Liver (tissue), 9 donors: ENCODE data around the gene C5orf58. TPM values are rescaled to one million over a fixed set of nuclear protein-coding genes. Genes with fewer than 3 reads are reported as not detected.
A peak's percentile ranks its signal among the peaks of the same experiment; 100 is the strongest.

Source experiments
- DNase-seq: peaks from one replicate; pipeline ENCODE4 v3.0.0-alpha.2; 2017; ENCODE audit warnings: low spot score
- H3K27ac ChIP-seq, 2 donors: one replicate each; pipeline ENCODE4 v1.7.0; 2013; ENCODE audit warnings: inconsistent platforms in 2 of 2, low read length in 2 of 2, control low read depth in 1 of 2, low read depth in 1 of 2, mild to moderate bottlenecking in 1 of 2
- H3K27me3 ChIP-seq, 4 donors: one replicate each; pipeline versions ENCODE4 v1.6.1 to v1.7.0; 2013; ENCODE audit warnings: low read length in 3 of 4, inconsistent platforms in 1 of 4, mild to moderate bottlenecking in 1 of 4, moderate library complexity in 1 of 4; ENCODE audit not compliant: control insufficient read depth in 4 of 4, insufficient read depth in 4 of 4
- H3K36me3 ChIP-seq, 4 donors: one replicate each; pipeline versions ENCODE4 v1.6.1 to v1.7.0; 2013; ENCODE audit warnings: low read length in 3 of 4, mild to moderate bottlenecking in 3 of 4, low read depth in 1 of 4, moderate library complexity in 1 of 4; ENCODE audit not compliant: control insufficient read depth in 4 of 4, insufficient read depth in 3 of 4
- H3K4me1 ChIP-seq, 4 donors: one replicate each; pipeline versions ENCODE4 v1.6.1 to v1.7.0; 2013; ENCODE audit warnings: low read length in 3 of 4, mild to moderate bottlenecking in 3 of 4, moderate library complexity in 1 of 4; ENCODE audit not compliant: control insufficient read depth in 4 of 4, insufficient read depth in 4 of 4
- H3K4me3 ChIP-seq, 3 donors: one replicate each; pipeline versions ENCODE4 v1.6.1 to v1.7.0; 2013; ENCODE audit warnings: low read length in 3 of 3, control low read depth in 1 of 3, low read depth in 1 of 3, mild to moderate bottlenecking in 1 of 3
- H3K9ac ChIP-seq, 2 donors: one replicate each; pipeline ENCODE4 v1.7.0; 2013; ENCODE audit warnings: low read length in 2 of 2, mild to moderate bottlenecking in 2 of 2, moderate library complexity in 2 of 2, control low read depth in 1 of 2, low read depth in 1 of 2
- H3K9me3 ChIP-seq, 4 donors: one replicate each; pipeline versions ENCODE4 v1.6.1 to v1.7.0; 2013; ENCODE audit warnings: low read length in 3 of 4; ENCODE audit not compliant: control insufficient read depth in 4 of 4
- EGR1 ChIP-seq, 2 donors: IDR thresholded peaks; 2 replicates each; pipeline ENCODE4 v1.6.1; 2016 to 2018; ENCODE audit warnings: antibody characterized with exemption in 2 of 2, low read depth in 2 of 2
- FOXA1 ChIP-seq: IDR thresholded peaks from 2 replicates; pipeline ENCODE4 v1.6.1; 2016; ENCODE audit warnings: antibody characterized with exemption
- FOXA2 ChIP-seq: IDR thresholded peaks from 2 replicates; pipeline ENCODE4 v1.6.1; 2016; ENCODE audit warnings: antibody characterized with exemption
- GABPA ChIP-seq, 2 donors: IDR thresholded peaks in 1 of 2; conservative IDR thresholded peaks in 1 of 2; 2 replicates each; pipeline ENCODE4 v1.6.1; 2016; ENCODE audit warnings: antibody characterized with exemption in 2 of 2, mild to moderate bottlenecking in 1 of 2, moderate library complexity in 1 of 2
- HNF4A ChIP-seq, 2 donors: conservative IDR thresholded peaks; 2 replicates each; pipeline ENCODE4 v1.6.1; 2016; ENCODE audit warnings: antibody characterized with exemption in 2 of 2, mild to moderate bottlenecking in 2 of 2
- JUND ChIP-seq, 2 donors: IDR thresholded peaks; 2 replicates each; pipeline ENCODE4 v1.6.1; 2016; ENCODE audit warnings: antibody characterized with exemption in 2 of 2
- MAX ChIP-seq: IDR thresholded peaks from 2 replicates; pipeline ENCODE4 v1.6.1; 2016; ENCODE audit warnings: antibody characterized with exemption
- RAD21 ChIP-seq, 2 donors: IDR thresholded peaks; 2 replicates each; pipeline ENCODE4 v1.6.1; 2016; ENCODE audit warnings: antibody characterized with exemption in 2 of 2, mild to moderate bottlenecking in 2 of 2
- REST ChIP-seq: IDR thresholded peaks from 2 replicates; pipeline ENCODE4 v1.6.1; 2016; ENCODE audit warnings: antibody characterized with exemption, mild to moderate bottlenecking
- RXRA ChIP-seq, 2 donors: IDR thresholded peaks; 2 replicates each; pipeline ENCODE4 v1.6.1; 2017 to 2018; ENCODE audit warnings: antibody characterized with exemption in 2 of 2, mild to moderate bottlenecking in 1 of 2
- SP1 ChIP-seq: IDR thresholded peaks from 2 replicates; pipeline ENCODE4 v1.6.1; 2018; ENCODE audit warnings: antibody characterized with exemption, mild to moderate bottlenecking
- TAF1 ChIP-seq: conservative IDR thresholded peaks from 2 replicates; pipeline ENCODE4 v1.6.1; 2016; ENCODE audit warnings: antibody characterized with exemption, mild to moderate bottlenecking
- YY1 ChIP-seq: IDR thresholded peaks from 2 replicates; pipeline ENCODE4 v1.6.1; 2016; ENCODE audit warnings: antibody characterized with exemption, mild to moderate bottlenecking
- ZBTB33 ChIP-seq: IDR thresholded peaks from 2 replicates; pipeline ENCODE4 v1.6.1; 2016; ENCODE audit warnings: antibody characterized with exemption
- WGBS: extraction: QIAGEN DNeasy Blood & Tissue Kit; methylation state at CpG from one replicate; pipeline ENCODE4 v1.1.7; 2013; 5-methylcytosine and 5-hydroxymethylcytosine counted together
- polyA plus RNA-seq, 2 donors: library from polyadenylated mRNA; stranded (reverse) in 1 of 2; unstranded in 1 of 2; fragments of 200-250 nt in 1 of 2; fragments of >200 nt in 1 of 2; fragmentation: Nextera tagmentation in 1 of 2; extraction: Ambion mirVana in 1 of 2; gene quantifications; one replicate each; pipeline versions ENCODE4 v1.2.1 to v1.2.3, GENCODE V29; 2013 to 2015
- total RNA-seq, 2 donors: library from RNA; depleted of rRNA; stranded (reverse); fragments of >200 nt; gene quantifications; one replicate each; pipeline ENCODE4 v1.2.3, GENCODE V29; 2014
- TF ChIP-seq, protein P1 (sequence below): fragments of 150-350 bp; IDR thresholded peaks from 2 replicates; pipeline ENCODE4 v1.5.1; 2017; ENCODE audit warnings: improper control_type of control experiment, low read depth, low read length; ENCODE audit not compliant: missing input control
- donor health status: healthy.
- donor health status: healthy.
- donor health status: healthy.
- donor health status: healthy.
- donor health status: healthy.

C5orf58 gene
- total and polyA plus RNA-seq, 4 donors, result 0.64 TPM; not detected in 3

DNA sequence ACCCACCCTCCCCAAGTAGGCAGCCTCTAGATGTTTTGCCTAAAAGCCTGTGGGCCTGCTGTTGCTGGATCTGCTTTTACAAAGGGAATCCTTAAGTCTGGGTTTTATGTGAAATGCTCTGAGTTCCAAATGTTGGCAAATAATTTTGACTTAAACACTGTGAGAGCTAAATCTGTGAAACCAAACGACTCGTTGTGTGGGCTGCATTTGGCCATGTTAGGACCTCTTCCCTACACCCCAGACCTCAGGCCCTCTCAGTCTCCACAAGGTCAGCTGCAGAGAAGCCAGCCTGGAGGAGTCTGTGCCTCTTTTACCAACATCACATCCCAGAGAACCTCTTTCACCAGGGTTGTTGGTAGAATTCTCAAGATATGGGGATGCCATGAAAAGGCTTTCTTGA is 55.4 kb downstream of the C5orf58 start:
- Histone ChIP-seq H3K9ac (no peak overlapping the region), H3K4me3 (no peak overlapping the region), H3K4me1 (peaks cover 0 to 2% (median under 1%) of the 10 kb centered on the region in 4 donors), H3K36me3 (peaks cover 0 to 14% (median 0%) of the 10 kb centered on the region in 4 donors), H3K9me3 (peaks cover 0 to 8% (median under 1%) of the 10 kb centered on the region in 4 donors), H3K27ac (peak overlapping the region in 1 of 2 donors; percentile 47), H3K27me3 (no peaks in the 10 kb centered on the region)
- DNase-seq, result no peak
- TF ChIP-seq HNF4A (conservative IDR thresholded peaks at IDR 0.05) (no peak), MAX (no peak), JUND (IDR thresholded peaks at IDR 0.05) (no peak)
- WGBS, result 49% methylated on average over 2 of the region's 2 CpGs

DNA sequence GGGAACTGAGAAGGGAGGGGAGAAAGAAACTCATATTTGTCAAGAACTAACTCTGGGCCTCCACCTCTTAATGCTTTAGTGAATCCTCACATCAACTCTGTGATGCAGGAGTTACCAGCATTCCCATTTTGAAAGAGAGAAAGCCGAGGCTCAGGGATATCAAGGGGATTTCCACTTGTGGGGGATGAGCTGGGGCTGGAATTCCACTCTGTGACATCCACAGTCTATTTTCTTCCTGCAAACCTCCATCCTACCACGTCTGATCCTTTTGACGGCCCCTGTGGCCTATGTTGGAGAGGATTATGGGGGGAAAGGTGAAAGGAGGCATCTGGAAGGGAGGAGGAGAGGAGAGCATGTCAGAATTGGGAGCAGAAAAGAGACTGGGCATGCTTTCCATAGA is 55.8 kb downstream of the C5orf58 start:
- H3K4me3 ChIP-seq, result no peak overlapping the region
- H3K27me3 ChIP-seq, result no peaks in the 10 kb centered on the region
- no peak for DNase-seq
- TF ChIP-seq RXRA (IDR thresholded peaks at IDR 0.05) (no peak), SP1 (no peak), YY1 (no peak), EGR1 (IDR thresholded peaks at IDR 0.05; ENCODE audit: low read depth in 2 of 2) (no peak), REST (no peak), TAF1 (no peak), HNF4A (conservative IDR thresholded peaks at IDR 0.05) (no peak), GABPA (IDR thresholded peaks at IDR 0.05 in 1 of 2, conservative IDR thresholded peaks at IDR 0.05 in 1 of 2) (no peak), MAX (no peak)
- TF ChIP-seq, protein P1, sequence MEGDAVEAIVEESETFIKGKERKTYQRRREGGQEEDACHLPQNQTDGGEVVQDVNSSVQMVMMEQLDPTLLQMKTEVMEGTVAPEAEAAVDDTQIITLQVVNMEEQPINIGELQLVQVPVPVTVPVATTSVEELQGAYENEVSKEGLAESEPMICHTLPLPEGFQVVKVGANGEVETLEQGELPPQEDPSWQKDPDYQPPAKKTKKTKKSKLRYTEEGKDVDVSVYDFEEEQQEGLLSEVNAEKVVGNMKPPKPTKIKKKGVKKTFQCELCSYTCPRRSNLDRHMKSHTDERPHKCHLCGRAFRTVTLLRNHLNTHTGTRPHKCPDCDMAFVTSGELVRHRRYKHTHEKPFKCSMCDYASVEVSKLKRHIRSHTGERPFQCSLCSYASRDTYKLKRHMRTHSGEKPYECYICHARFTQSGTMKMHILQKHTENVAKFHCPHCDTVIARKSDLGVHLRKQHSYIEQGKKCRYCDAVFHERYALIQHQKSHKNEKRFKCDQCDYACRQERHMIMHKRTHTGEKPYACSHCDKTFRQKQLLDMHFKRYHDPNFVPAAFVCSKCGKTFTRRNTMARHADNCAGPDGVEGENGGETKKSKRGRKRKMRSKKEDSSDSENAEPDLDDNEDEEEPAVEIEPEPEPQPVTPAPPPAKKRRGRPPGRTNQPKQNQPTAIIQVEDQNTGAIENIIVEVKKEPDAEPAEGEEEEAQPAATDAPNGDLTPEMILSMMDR, result no peak
- H3K36me3 ChIP-seq, result peaks cover 0 to 13% (median 0%) of the 10 kb centered on the region in 4 donors
- H3K9ac ChIP-seq, result no peak overlapping the region
- H3K9me3 ChIP-seq, result peaks cover 0 to 4% (median under 1%) of the 10 kb centered on the region in 4 donors
- H3K27ac ChIP-seq, result peak overlapping the region in 1 of 2 donors; percentile 47
- WGBS, result 47% methylated on average over 3 of the region's 3 CpGs
- H3K4me1 ChIP-seq, result peaks cover 0 to 2% (median under 1%) of the 10 kb centered on the region in 4 donors

GRCh38 chr5:170289121-170289520 is 56.3 kb downstream of the C5orf58 start:
- H3K4me1 ChIP-seq, result peaks cover 0 to 2% (median under 1%) of the 10 kb centered on the region in 4 donors
- H3K36me3 ChIP-seq, result peaks cover 0 to 12% (median 0%) of the 10 kb centered on the region in 4 donors
- H3K4me3 ChIP-seq, result no peak overlapping the region
- no peaks in the 10 kb centered on the region for H3K27me3 ChIP-seq
- H3K9me3 ChIP-seq, result peaks cover 0 to 2% (median under 1%) of the 10 kb centered on the region in 4 donors
- H3K27ac ChIP-seq, result no peak overlapping the region
- no peak overlapping the region for H3K9ac ChIP-seq
- WGBS, result 76% methylated on average over 3 of the region's 3 CpGs
- DNase-seq, result no peak
- TF ChIP-seq MAX (no peak), TAF1 (no peak), RXRA (IDR thresholded peaks at IDR 0.05) (no peak), GABPA (IDR thresholded peaks at IDR 0.05 in 1 of 2, conservative IDR thresholded peaks at IDR 0.05 in 1 of 2) (no peak), SP1 (no peak), RAD21 (IDR thresholded peaks at IDR 0.05) (no peak), FOXA1 (no peak), JUND (IDR thresholded peaks at IDR 0.05) (no peak), ZBTB33 (no peak), FOXA2 (no peak)
- TF ChIP-seq, protein P1, result no peak
